ENCODE data around the gene CCDC74B.
"Not testable (repeated sequence)": the region's sequence is repeated elsewhere in the genome, so short reads cannot be mapped to it uniquely, and the experiment has no call there.

GRCh38 chr2:130174866-130175265, 30.0 kb upstream of the CCDC74B start:
- not testable (repeated sequence) for TF ChIP-seq L3MBTL2 (conservative IDR thresholded peaks at IDR 0.05); ELF4 (IDR thresholded peaks at IDR 0.05); FOXM1 (IDR thresholded peaks at IDR 0.05; ENCODE audit: borderline replicate concordance); FOXK2 (IDR thresholded peaks at IDR 0.05); SP1 (IDR thresholded peaks at IDR 0.05); TARDBP (IDR thresholded peaks at IDR 0.05)
